ENCODE data around the gene IPMK. TPM values are rescaled to one million over a fixed set of nuclear protein-coding genes. Genes with fewer than 3 reads are reported as not detected.

The IPMK gene
- polyA plus RNA-seq, 1 donor: 4.3 TPM

DNA sequence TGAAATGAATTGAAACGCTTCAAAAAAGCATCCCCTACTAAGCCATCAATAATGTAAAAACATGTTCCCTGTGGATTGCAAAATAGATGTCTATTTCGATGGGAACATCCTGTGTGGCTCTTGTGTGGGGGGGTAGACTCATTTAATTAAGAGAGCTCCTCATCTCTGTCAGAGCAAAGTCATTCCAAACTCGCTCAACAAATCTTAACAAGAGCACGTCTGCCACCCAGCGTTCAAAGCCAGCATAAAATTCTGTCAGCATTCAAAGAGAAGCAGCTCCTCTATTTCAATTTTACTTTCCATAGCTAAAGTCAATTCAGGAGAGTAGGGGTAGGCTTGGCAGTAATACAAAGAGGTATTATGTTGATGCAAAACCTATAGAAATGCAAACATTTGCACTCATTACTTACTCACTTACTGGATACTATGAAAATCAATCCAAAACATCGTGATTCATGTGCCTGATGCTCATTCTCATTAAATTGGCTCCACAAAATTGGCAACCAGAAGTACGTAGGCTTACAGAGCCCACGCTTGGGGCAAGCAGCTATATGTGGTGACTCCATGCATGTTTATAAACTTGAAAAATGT lies 114.9 kb downstream of the IPMK start:
- DNase-seq: peak; percentile 20

GRCh38 chr10:58150290-58150689 lies 117.4 kb downstream of the IPMK start:
- no peak for DNase-seq

DNA sequence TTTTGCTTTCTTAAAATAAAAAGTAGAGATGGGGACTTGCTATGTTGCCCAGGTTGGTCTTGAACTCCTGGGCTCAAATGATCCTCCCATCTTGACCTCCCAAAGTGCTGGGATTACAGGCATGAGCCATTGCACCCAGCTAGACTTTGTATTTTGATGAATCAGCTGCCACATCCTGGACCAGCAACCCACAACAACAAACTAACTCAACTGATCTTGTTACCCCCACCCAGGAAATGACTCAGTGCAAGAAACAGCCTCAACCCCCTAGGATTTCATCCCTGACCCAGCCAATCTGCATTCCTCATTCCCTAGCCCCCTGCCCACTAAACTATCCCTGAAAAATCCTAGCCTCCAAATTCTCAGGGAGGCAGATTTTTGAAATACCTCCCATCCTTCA lies 123.8 kb downstream of the IPMK start:
- no peak for DNase-seq

Other genes starting within 250 kb of the IPMK start
- gene CISD1, start 1.3 kb upstream of the IPMK start, polyA plus RNA-seq (ENCODE audit: insufficient read length): 17.4 TPM
- 13.3 TPM for gene UBE2D1, start 67.1 kb upstream of the IPMK start, polyA plus RNA-seq (ENCODE audit: insufficient read length)
- 29.8 TPM for gene TFAM, start 117.5 kb upstream of the IPMK start, polyA plus RNA-seq (ENCODE audit: insufficient read length)
- gene BICC1, start 245.0 kb upstream of the IPMK start, polyA plus RNA-seq (ENCODE audit: insufficient read length): 14.9 TPM